HepG2 (cell line): ENCODE results near the gene TFAP2D.
A peak's percentile ranks its signal among the peaks of the same experiment; 100 is the strongest.

ENCODE experiments used
- ATF6 ChIP-seq: sonication (generic); formaldehyde crosslinking; conservative IDR thresholded peaks from 2 replicates; pipeline ENCODE4 v1.4.0; 2020; ENCODE audit warnings: missing genetic modification reagents
- GATAD2A ChIP-seq: IDR thresholded peaks from 2 replicates; pipeline ENCODE4 v1.6.1; 2016
- NONO ChIP-seq, 2 experiments: fragments of 450-650 bp in 1 of 2; sonication (generic) in 1 of 2; formaldehyde crosslinking in 1 of 2; IDR thresholded peaks in 1 of 2; conservative IDR thresholded peaks in 1 of 2; 2 replicates each; pipeline versions ENCODE4 v1.6.1 to v1.8.0; 2017 to 2022; ENCODE audit warnings: mild to moderate bottlenecking in 1 of 2, missing genetic modification reagents in 1 of 2, moderate library complexity in 1 of 2
- POLR2A ChIP-seq, 2 experiments: IDR thresholded peaks; 2 replicates each; pipeline ENCODE4 v1.6.1; 2011; ENCODE audit warnings: low read depth in 2 of 2, low read length in 2 of 2, mild to moderate bottlenecking in 1 of 2, moderate library complexity in 1 of 2; ENCODE audit not compliant: insufficient read depth in 1 of 2
- PRDM15 ChIP-seq: sonication (generic); formaldehyde crosslinking; IDR thresholded peaks from 2 replicates; pipeline ENCODE4 v1.4.0; 2020; ENCODE audit warnings: missing genetic modification reagents
- PRPF4 ChIP-seq: fragments of 200-400 bp; formaldehyde crosslinking; IDR thresholded peaks from 2 replicates; pipeline ENCODE4 v1.6.1; 2016; ENCODE audit warnings: low read length, low read depth; ENCODE audit not compliant: poor library complexity, severe bottlenecking
- REST ChIP-seq, 2 experiments: IDR thresholded peaks; 2 replicates each; pipeline ENCODE4 v1.6.1; 2011 to 2012; ENCODE audit warnings: low read length in 2 of 2, borderline replicate concordance in 1 of 2, low read depth in 1 of 2, mild to moderate bottlenecking in 1 of 2, moderate library complexity in 1 of 2
- RFX5 ChIP-seq: IDR thresholded peaks from 2 replicates; pipeline ENCODE4 v1.6.1; 2011; ENCODE audit warnings: low read depth, low read length, improper control_type of control experiment
- UBTF ChIP-seq: sonication (generic); formaldehyde crosslinking; IDR thresholded peaks from 2 replicates; pipeline ENCODE4 v1.4.0; 2020; ENCODE audit warnings: mild to moderate bottlenecking, missing genetic modification reagents
- ZBTB21 ChIP-seq: sonication (generic); formaldehyde crosslinking; IDR thresholded peaks from 2 replicates; pipeline ENCODE4 v1.4.0; 2020; ENCODE audit warnings: missing genetic modification reagents
- ZBTB49 ChIP-seq: sonication (generic); formaldehyde crosslinking; IDR thresholded peaks from 2 replicates; pipeline ENCODE4 v1.4.0; 2020; ENCODE audit warnings: missing genetic modification reagents, borderline replicate concordance
- ZNF713 ChIP-seq: sonication (generic); formaldehyde crosslinking; IDR thresholded peaks from 2 replicates; pipeline ENCODE4 v1.4.0; 2020; ENCODE audit warnings: mild to moderate bottlenecking, missing genetic modification reagents
- TF ChIP-seq, protein P1 (sequence below): sonication (generic); formaldehyde crosslinking; IDR thresholded peaks from 2 replicates; pipeline ENCODE4 v1.5.0; 2020; ENCODE audit warnings: mild to moderate bottlenecking, missing genetic modification reagents, moderate library complexity

- no peak for TF ChIP-seq PRPF4
- TF ChIP-seq ZBTB49 (CRISPR knock-in tag): no peak
- TF ChIP-seq RFX5: no peak
- TF ChIP-seq ATF6 (CRISPR knock-in tag): no peak
- TF ChIP-seq NONO (IDR thresholded peaks at IDR 0.05): no peak
- no peak for TF ChIP-seq NONO (CRISPR knock-in tag; conservative IDR thresholded peaks at IDR 0.05)
- TF ChIP-seq PRDM15 (CRISPR knock-in tag): no peak
- no peak for TF ChIP-seq ZNF713
- no peak for TF ChIP-seq GATAD2A (CRISPR knock-in tag)
- TF ChIP-seq ZBTB21 (CRISPR knock-in tag): no peak
- TF ChIP-seq, protein P1, sequence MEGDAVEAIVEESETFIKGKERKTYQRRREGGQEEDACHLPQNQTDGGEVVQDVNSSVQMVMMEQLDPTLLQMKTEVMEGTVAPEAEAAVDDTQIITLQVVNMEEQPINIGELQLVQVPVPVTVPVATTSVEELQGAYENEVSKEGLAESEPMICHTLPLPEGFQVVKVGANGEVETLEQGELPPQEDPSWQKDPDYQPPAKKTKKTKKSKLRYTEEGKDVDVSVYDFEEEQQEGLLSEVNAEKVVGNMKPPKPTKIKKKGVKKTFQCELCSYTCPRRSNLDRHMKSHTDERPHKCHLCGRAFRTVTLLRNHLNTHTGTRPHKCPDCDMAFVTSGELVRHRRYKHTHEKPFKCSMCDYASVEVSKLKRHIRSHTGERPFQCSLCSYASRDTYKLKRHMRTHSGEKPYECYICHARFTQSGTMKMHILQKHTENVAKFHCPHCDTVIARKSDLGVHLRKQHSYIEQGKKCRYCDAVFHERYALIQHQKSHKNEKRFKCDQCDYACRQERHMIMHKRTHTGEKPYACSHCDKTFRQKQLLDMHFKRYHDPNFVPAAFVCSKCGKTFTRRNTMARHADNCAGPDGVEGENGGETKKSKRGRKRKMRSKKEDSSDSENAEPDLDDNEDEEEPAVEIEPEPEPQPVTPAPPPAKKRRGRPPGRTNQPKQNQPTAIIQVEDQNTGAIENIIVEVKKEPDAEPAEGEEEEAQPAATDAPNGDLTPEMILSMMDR (CRISPR knock-in tag): no peak
- TF ChIP-seq POLR2A (IDR thresholded peaks at IDR 0.05; ENCODE audit: insufficient read depth in 1 of 2, low read depth in 2 of 2, low read length in 2 of 2): no peak
- TF ChIP-seq REST (IDR thresholded peaks at IDR 0.05; ENCODE audit: borderline replicate concordance in 1 of 2, low read depth in 1 of 2, low read length in 2 of 2): peak; percentile 45 to 90
- TF ChIP-seq UBTF (CRISPR knock-in tag): no peak
These were observed 14.1 kb upstream of the TFAP2D start for GRCh38 chr6:50699051-50699775.
